ENCODE results near the gene FBXL7.

DNA sequence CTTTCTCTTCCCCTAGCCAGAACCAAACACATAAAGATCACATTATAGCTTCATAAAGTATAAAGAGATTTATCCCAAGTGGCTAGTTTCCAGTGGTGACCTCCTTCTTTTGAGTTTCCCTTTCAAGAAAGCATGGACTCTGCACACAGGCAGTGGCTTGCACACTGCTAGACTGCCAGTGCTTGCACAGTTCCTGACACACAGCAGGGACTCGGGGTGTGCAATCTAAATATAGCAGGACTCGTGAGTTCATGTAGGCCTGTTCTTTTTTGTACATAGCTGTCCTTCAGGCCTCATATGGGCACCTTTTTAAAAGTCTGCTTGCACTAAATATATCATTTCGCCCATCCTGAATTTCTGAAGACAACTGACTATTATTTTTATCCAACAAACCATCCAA, 308.6 kb downstream of the FBXL7 start:
- TF ChIP-seq, protein P1, sequence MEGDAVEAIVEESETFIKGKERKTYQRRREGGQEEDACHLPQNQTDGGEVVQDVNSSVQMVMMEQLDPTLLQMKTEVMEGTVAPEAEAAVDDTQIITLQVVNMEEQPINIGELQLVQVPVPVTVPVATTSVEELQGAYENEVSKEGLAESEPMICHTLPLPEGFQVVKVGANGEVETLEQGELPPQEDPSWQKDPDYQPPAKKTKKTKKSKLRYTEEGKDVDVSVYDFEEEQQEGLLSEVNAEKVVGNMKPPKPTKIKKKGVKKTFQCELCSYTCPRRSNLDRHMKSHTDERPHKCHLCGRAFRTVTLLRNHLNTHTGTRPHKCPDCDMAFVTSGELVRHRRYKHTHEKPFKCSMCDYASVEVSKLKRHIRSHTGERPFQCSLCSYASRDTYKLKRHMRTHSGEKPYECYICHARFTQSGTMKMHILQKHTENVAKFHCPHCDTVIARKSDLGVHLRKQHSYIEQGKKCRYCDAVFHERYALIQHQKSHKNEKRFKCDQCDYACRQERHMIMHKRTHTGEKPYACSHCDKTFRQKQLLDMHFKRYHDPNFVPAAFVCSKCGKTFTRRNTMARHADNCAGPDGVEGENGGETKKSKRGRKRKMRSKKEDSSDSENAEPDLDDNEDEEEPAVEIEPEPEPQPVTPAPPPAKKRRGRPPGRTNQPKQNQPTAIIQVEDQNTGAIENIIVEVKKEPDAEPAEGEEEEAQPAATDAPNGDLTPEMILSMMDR (conservative IDR thresholded peaks at IDR 0.05 in 1 of 2, IDR thresholded peaks at IDR 0.05 in 1 of 2; ENCODE audit: low read depth in 1 of 2, low read length in 2 of 2), result no peak
- no peak for TF ChIP-seq EZH2 (IDR thresholded peaks at IDR 0.05; ENCODE audit: low read length, missing control alignments)

Data from fibroblast of lung (primary cell).